Left lung (tissue), 10 donors: ENCODE data around the gene ZNF557. TPM values are rescaled to one million over a fixed set of nuclear protein-coding genes. Genes with fewer than 3 reads are reported as not detected.

Experiments
- ATAC-seq: fragments of 200-7000 bp; cut with Tn5 transposase; one replicate; pipeline ENCODE4 v1.9.1; 2020; ENCODE audit warnings: moderate library complexity
- DNase-seq, 4 donors: peaks; one replicate each; pipeline ENCODE4 v3.0.0-alpha.2; 2013 to 2020
- H3K27ac ChIP-seq, 2 donors: fragments of 200-600 bp; sonication (generic) in 1 of 2; one replicate each; pipeline versions ENCODE4 v1.5.0 to v1.8.0; 2020 to 2021
- H3K27me3 ChIP-seq, 2 donors: fragments of 200-600 bp; sonication (generic) in 1 of 2; one replicate each; pipeline versions ENCODE4 v1.5.0 to v1.8.0; 2020 to 2021
- H3K36me3 ChIP-seq, 2 donors: fragments of 200-600 bp; sonication (generic) in 1 of 2; one replicate each; pipeline versions ENCODE4 v1.5.0 to v1.8.0; 2020 to 2021
- H3K4me1 ChIP-seq, 2 donors: fragments of 200-600 bp; one replicate each; pipeline ENCODE4 v1.8.0; 2021
- H3K4me3 ChIP-seq, 2 donors: fragments of 200-600 bp; sonication (generic) in 1 of 2; one replicate each; pipeline versions ENCODE4 v1.5.0 to v1.8.0; 2020 to 2021; ENCODE audit warnings: mild to moderate bottlenecking in 1 of 2
- H3K9me3 ChIP-seq, 2 donors: fragments of 200-600 bp; sonication (generic) in 1 of 2; one replicate each; pipeline versions ENCODE4 v1.5.0 to v1.8.0; 2020 to 2021
- intact Hi-C, 2 donors: fragments of 100-400 bp; cut with DNase I; formaldehyde crosslinking; loops; one replicate each; pipeline versions ENCODE4 v1.11.2 to v1.14.2; 2022
- polyA plus RNA-seq, 6 donors: library from polyadenylated mRNA; unstranded; fragments of 120-200 nt; gene quantifications; one replicate each; pipeline ENCODE4 v1.2.1, GENCODE V29; 2013; ENCODE audit not compliant: insufficient read length in 6 of 6
- total RNA-seq, 2 donors: library from RNA; stranded (reverse); fragmentation: NEBNext Ultra II Directional; extraction: Animal tissue kit (Norgen Biotek cat#: 25700); gene quantifications; one replicate each; pipeline ENCODE4 v1.2.1, GENCODE V29; 2021
- TF ChIP-seq, protein P1 (sequence below), 2 donors: fragments of 200-600 bp; sonication (generic) in 1 of 2; IDR thresholded peaks; one replicate each; pipeline versions ENCODE4 v1.5.0 to v1.8.0; 2021; ENCODE audit warnings: antibody characterized with exemption in 2 of 2
- donor health status: DM: no; HTN: yes; CAD: no.
- donor health status: DM: no; HTN: no; CAD: no.

Gene ZNF557
- total and polyA plus RNA-seq, 8 donors: 7.8 to 10.5 (median 9.7) TPM

DNA sequence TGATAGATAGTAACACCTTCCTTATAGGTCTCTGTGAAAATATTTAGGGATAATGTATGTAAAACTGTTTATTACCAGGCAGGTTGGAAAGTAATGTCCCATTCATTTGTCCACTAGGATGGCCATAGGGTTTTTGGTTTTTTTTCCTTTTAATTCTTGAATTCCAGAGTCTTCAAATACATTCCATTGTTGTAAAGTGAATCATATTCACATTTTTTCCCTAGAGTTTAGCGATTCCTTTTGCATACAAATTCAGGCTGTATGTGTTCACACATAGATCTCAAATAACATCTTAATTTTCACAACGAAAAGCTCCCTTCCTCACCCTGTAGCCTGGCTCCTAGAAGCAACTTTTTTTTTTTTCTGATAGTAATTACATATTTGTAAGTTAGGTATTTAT is 1.8 kb upstream of the ZNF557 start:
- intact Hi-C loops: no loop called here
- Histone ChIP-seq H3K36me3 (peaks cover 0 to 22% of the 10 kb centered on the region in 2 donors), H3K9me3 (no peaks in the 10 kb centered on the region), H3K4me3 (no peak overlapping the region), H3K27me3 (no peaks in the 10 kb centered on the region), H3K27ac (no peak overlapping the region), H3K4me1 (peaks cover 6 to 17% of the 10 kb centered on the region in 2 donors)
- no peak for DNase-seq
- no peak for ATAC-seq
- TF ChIP-seq, protein P1, sequence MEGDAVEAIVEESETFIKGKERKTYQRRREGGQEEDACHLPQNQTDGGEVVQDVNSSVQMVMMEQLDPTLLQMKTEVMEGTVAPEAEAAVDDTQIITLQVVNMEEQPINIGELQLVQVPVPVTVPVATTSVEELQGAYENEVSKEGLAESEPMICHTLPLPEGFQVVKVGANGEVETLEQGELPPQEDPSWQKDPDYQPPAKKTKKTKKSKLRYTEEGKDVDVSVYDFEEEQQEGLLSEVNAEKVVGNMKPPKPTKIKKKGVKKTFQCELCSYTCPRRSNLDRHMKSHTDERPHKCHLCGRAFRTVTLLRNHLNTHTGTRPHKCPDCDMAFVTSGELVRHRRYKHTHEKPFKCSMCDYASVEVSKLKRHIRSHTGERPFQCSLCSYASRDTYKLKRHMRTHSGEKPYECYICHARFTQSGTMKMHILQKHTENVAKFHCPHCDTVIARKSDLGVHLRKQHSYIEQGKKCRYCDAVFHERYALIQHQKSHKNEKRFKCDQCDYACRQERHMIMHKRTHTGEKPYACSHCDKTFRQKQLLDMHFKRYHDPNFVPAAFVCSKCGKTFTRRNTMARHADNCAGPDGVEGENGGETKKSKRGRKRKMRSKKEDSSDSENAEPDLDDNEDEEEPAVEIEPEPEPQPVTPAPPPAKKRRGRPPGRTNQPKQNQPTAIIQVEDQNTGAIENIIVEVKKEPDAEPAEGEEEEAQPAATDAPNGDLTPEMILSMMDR (IDR thresholded peaks at IDR 0.05): no peak

DNA sequence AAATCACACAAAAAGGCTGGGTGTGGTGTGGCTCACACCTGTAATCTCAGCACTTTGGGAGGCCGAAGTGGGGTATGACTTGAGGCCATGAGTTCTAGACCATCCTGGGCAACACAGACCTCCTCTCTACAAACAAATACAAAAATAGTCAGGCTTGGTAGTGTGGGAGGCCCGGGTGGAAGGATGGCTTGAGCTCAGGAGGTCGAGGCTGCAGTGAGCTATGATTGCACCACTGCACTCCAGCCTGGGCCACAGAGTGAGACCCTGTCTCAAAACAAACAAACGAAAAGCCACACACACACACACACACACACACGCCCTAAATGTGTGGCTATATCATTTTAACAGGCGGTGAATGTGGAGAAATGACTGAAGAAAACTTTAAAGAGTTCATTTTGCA is 904 bp upstream of the ZNF557 start:
- Histone ChIP-seq H3K9me3 (no peaks in the 10 kb centered on the region), H3K27me3 (no peaks in the 10 kb centered on the region), H3K4me3 (peak overlapping the region in 1 of 2 donors; percentile 99), H3K4me1 (peaks cover 6 to 17% of the 10 kb centered on the region in 2 donors), H3K36me3 (peaks cover 0 to 31% of the 10 kb centered on the region in 2 donors), H3K27ac (peak overlapping the region in 1 of 2 donors; percentile 93)
- TF ChIP-seq, protein P1 (IDR thresholded peaks at IDR 0.05): no peak
- ATAC-seq (no peak), DNase-seq (no peak)
- intact Hi-C loops: no loop called here

DNA sequence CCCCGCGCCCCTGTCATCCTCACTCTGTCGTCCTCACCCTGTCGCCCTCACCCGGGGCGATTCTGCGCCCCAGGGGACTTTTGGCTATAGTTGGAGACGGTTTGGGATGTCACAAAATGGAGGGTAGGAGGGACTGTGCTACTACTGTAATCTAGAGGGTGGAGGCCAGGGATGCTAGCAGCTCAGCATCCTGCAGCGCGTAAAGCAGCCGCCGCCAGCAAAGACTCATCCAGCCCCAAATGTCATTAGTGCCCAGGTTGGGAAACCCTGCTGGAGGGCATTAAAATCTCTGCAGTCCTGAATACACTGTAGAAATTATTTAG is 362 bp downstream of the ZNF557 start:
- peaks cover 6 to 17% of the 10 kb centered on the region in 2 donors for H3K4me1 ChIP-seq
- DNase-seq (no peak), ATAC-seq (no peak)
- peaks cover 0 to 44% of the 10 kb centered on the region in 2 donors for H3K36me3 ChIP-seq
- no peaks in the 10 kb centered on the region for H3K27me3 ChIP-seq
- peak overlapping the region; percentile 92 to 99 for H3K4me3 ChIP-seq
- intact Hi-C loops: no loop called here
- peak overlapping the region; percentile 44 to 93 for H3K27ac ChIP-seq
- H3K9me3 ChIP-seq: peaks cover 0 to 1% of the 10 kb centered on the region in 2 donors
- TF ChIP-seq, protein P1 (IDR thresholded peaks at IDR 0.05): no peak

DNA sequence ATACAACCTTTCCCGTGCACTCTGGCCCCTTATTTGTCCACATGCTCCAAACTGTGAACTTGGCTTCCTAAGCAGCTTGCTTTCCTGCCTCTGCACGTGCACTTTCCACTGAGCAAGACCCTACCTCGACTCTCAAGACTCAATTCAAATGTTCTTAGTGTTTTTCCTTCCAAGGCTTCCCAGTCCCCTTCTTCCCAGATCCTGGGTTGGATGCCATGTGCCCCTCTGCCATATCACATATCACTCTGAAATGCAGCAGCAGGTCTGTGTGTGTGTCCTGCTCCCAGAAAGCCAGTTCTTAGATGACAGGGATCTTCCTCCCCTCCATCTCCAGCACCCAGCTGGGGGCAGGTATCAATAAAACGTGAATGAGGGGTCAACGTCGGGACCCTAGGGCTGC is 3.0 kb downstream of the ZNF557 start:
- Histone ChIP-seq H3K9me3 (peaks cover 3 to 28% of the 10 kb centered on the region in 2 donors), H3K27me3 (no peaks in the 10 kb centered on the region), H3K27ac (no peak overlapping the region), H3K4me1 (peaks cover 6 to 17% of the 10 kb centered on the region in 2 donors), H3K36me3 (peaks cover 0 to 71% of the 10 kb centered on the region in 2 donors), H3K4me3 (no peak overlapping the region)
- no peak for ATAC-seq
- intact Hi-C loops: no loop called here
- DNase-seq: no peak
- TF ChIP-seq, protein P1 (IDR thresholded peaks at IDR 0.05): no peak

DNA sequence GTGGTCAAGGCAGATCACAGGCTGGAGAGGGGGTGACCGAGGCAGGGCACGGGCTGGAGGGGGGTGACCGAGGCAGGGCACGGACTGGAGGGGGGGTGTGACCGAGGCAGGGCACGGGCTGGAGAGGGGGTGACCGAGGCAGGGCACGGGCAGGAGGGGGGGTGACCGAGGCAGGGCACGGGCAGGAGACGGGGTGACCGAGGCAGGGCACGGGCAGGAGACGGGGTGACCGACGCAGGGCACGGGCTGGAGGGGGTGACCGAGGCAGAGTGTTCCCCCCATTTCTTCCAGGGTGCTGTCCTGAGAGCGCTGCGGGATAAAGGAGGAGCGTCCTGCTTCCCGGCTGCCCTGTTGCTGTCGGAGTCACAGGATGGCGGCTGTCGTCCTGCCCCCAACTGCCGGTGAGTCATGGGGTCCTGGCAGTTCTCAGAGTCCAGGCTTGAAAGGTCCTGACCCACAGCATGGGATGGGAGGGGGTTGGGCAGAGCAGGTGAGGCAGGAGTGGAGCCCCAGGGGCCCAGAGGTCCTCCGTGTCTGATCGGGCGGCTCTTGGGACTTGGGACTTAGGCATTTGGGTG is 5.3 kb downstream of the ZNF557 start:
- H3K36me3 ChIP-seq: peaks cover 0 to 93% of the 10 kb centered on the region in 2 donors
- DNase-seq (no peak), ATAC-seq (no peak)
- no peaks in the 10 kb centered on the region for H3K27me3 ChIP-seq
- H3K4me1 ChIP-seq: peaks cover 6 to 13% of the 10 kb centered on the region in 2 donors
- no peak overlapping the region for H3K27ac ChIP-seq
- intact Hi-C loops: no loop called here
- H3K9me3 ChIP-seq: peaks cover 9 to 51% of the 10 kb centered on the region in 2 donors
- TF ChIP-seq, protein P1 (IDR thresholded peaks at IDR 0.05): no peak
- H3K4me3 ChIP-seq: no peak overlapping the region
